C4-2B (cell line): ENCODE data around the gene PCDHA9.
A peak's percentile ranks its signal among the peaks of the same experiment; 100 is the strongest.
"Not testable (repeated sequence)": the region's sequence is repeated elsewhere in the genome, so short reads cannot be mapped to it uniquely, and the experiment has no call there.

Experiments used
- H3K27ac ChIP-seq: fragments of 450-650 bp; 2 replicates; pipeline ENCODE4 v1.5.1; 2017
- CTCF ChIP-seq: fragments of 450-650 bp; conservative IDR thresholded peaks from 2 replicates; pipeline ENCODE4 v1.5.1; 2017; ENCODE audit warnings: mild to moderate bottlenecking
- ZFX ChIP-seq: fragments of 450-650 bp; IDR thresholded peaks from 2 replicates; pipeline ENCODE4 v1.6.1; 2017

The PCDHA9 gene

GRCh38 chr5:140833993-140834392 is 14.2 kb upstream of the PCDHA9 start, which contains the start of gene PCDHA7:
Gene PCDHA7, plus strand, starts transcription at chr5:140834269. Its CDS starts 115 bp downstream, at chr5:140834384.
- TF ChIP-seq ZFX (no peak), CTCF (peak; percentile 57)
- H3K27ac ChIP-seq = no peak within 1 kb of the TSS

- TF ChIP-seq CTCF = peak; percentile 36; the same call in 1 of the 2 replicates
- not testable (repeated sequence) for H3K27ac ChIP-seq
Measured at GRCh38 chr5:140834439-140835008, 13.7 kb upstream of the PCDHA9 start.

- H3K27ac ChIP-seq = no peak overlapping the region
- TF ChIP-seq CTCF (no peak), ZFX (no peak)
Measured at GRCh38 chr5:140835622-140836510, 12.3 kb upstream of the PCDHA9 start.

- H3K27ac ChIP-seq = no peak within 1 kb of the TSS
- TF ChIP-seq ZFX (no peak), CTCF (peak; percentile 83)
Measured at GRCh38 chr5:140840978-140841962, 6.9 kb upstream of the PCDHA9 start, which contains the start of gene PCDHA8. Gene PCDHA8, plus strand, starts transcription at chr5:140841187. Its CDS starts 135 bp downstream, at chr5:140841322.

- no peak for TF ChIP-seq CTCF
- no peak for TF ChIP-seq ZFX
- H3K27ac ChIP-seq = no peak overlapping the region
Measured at GRCh38 chr5:140842798-140843733, 5.1 kb upstream of the PCDHA9 start.

GRCh38 chr5:140849831-140850634 is 1.9 kb downstream of the PCDHA9 start:
- not testable (repeated sequence) for H3K27ac ChIP-seq
